Measurements from ENCODE around the gene PARP14.
A peak's percentile ranks its signal among the peaks of the same experiment; 100 is the strongest.
"Not testable (repeated sequence)": the region's sequence is repeated elsewhere in the genome, so short reads cannot be mapped to it uniquely, and the experiment has no call there.

Gene PARP14

DNA sequence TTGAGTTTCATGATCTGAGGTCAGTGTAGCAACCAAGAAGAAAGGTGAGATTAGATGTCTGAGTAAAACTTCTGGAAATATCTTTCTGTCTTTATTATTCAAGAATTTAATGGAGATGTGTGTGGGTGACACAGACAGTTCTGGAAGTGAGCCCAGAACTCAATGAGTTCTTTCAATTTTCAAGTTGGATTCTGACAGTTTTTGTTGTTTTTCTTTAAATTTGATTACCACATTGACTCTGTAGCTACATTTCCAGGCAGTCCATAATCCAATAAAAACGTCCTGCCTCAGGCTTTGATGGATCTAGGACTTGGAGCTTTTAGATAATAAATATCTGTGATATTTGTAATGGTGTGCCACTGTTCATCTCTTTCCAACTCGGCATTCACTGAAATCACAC, 3.9 kb upstream of the PARP14 start:
- DNase-seq (ENCODE audit: low spot score) (no peak), FAIRE-seq (no peak)

DNA sequence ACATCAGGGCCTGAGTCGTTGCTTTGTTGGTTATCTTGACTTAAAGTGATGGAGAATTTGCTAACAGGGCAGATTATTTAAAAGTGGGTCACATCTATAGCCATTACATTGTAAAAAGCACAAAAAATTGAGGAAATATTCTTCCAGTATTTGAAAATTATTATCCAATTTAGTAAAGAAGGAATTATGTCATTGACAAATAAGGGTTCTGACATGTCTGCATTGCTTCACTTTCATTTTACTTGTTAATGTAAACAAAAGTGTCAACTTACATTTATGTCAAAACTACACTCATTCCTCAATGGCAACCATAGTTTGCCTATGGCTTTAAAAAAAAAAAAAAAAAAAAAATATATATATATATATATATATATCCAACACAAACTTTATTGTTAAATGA, 3.4 kb upstream of the PARP14 start:
- no peak for FAIRE-seq

DNA sequence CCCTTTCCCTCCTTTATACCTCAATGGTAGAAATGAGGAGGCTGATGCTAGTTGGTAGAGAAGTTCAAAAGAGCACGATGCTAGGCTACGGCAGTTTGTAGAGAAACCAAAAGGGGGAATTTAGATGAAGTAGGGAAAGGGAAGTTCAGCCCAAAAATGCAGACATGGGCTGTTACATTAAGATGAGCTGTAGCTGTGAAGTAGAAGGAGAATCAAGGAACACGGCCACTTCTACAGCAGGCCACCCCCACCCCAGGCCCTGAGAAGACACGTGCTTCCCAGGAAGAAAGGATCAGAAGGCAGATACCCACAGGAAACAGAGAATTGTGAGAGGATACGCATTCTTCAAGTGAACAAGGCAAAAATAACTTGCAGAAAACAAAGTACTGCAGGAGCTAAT, 2.1 kb upstream of the PARP14 start:
- DNase-seq (ENCODE audit: low spot score) (no peak), FAIRE-seq (no peak)

More for the DNA sequence above, 3.4 kb upstream of the PARP14 start:
- DNase-seq (ENCODE audit: low spot score) = no peak

DNA sequence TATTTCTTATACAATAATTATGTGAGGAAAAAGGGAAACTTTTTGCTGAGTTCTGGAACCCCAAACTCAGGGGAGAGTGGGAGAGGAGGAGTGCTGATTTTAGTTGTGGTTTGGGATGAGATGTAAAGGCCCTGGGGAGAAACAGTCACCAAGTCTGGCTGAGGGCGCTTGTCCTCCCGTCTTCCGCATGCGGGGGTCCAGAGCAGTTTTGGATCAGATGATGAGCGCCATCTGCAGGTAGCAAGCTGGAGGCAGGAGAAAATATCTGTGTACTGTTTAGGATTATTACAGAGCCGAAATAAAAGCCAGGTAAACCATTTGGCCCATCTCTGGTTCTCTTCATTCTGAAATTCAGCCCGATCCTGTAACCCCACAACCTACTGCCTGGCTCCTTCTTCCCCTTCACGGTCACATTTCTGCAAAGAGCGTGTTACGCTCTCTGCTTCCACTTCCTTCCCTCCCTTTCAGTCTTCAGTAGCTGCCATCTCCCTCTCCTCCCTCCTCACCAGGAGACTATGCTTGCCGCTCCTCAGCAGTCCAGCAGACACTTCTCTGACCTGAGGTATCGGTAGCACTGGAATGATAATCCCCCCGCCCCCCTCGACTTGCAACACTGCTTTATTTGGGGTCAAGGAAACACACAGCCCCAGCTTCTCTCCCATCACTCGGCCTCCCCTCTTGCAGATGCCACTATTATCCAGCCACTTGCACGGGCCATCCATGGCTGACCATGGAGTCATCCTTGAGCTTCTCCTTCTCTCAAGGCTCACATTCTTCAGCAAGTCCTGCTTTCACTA, 1.4 kb upstream of the PARP14 start:
- no peak for FAIRE-seq

DNA sequence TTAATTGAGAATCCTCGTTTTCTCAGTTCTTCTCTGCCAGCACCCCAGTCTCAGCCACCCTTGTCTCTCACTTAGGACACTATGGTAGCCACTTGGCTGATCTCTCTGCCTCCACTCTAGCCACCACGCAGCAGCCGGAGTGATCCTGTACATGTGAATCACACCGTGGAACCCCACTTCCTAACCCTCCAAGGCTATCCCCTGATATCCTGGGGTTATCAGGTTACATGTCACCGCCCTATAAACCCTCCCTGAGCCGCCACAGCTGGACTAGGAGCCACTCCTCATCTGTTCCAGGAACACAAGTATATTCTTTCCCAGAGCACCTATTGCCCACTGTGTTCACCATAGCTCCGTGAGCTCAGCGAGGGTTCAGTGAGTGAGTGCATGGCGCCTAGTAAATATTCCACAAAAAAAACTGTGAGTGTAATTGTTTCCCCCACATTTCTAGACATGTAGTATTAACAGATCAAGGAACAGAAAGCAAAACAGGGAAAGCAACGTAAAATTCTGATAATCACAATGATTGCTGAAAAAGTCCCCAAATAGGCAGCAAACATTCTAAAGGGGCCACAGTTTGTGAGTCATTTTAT, 661 bp upstream of the PARP14 start:
- FAIRE-seq (no peak), DNase-seq (ENCODE audit: low spot score) (peak; percentile 16)

More for the DNA sequence above, 1.4 kb upstream of the PARP14 start:
- DNase-seq (ENCODE audit: low spot score) = peak; percentile 84

DNA sequence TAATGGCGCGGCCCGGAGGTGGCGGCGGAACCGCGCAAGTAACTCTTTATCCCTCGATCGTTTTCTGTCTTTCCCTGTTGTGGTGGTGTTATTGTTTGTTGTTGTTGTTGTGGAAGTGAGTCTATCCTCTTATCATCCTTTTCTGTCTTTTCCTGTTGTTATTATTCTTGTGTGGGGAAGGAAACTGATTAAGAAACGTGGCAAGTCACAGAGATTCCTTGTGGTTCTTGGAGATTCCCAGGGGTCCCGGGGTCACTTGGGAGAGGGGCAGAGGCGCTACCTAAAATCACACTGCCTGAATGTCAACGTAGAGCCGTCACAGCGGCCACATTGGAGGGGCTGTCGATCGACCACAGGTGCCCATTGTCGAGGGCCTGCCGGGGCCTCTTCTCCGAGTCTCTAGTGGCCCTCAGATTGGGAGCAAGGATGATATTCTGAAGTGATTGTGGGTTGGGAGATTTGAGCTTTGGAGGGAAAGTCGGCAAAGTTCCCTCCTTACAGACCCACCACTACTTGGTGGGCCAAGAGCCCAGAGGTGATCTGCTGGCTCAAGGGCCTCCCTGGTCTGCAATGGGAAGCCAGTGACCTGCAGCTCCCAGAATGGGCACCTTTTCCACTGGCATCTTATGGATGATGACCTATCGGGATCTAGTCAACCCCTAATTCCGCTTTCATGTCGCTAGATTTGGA, 790 bp downstream of the PARP14 start:
- FAIRE-seq (no peak), DNase-seq (ENCODE audit: low spot score) (peak; percentile 26)

DNA sequence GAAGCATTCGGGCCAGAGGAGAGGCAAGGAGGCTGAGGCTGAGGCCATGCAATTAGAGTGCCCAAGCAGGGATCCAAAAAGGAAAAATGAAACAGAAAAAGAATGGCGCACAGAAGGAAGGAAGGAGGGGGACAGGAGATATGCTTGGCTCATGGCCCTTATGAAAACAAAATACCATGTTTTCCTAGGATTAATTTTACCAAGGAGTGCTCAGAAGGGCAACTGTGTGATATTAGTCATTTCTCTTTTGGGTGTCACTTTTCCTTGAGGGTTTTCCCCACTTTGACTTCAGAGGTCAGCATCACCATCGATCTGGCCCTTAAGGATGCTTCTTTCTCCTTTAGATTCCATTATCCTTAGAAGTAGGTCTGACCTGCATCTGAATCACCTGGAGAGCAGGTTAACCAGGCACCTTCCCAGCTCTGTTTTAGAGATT, 1.4 kb downstream of the PARP14 start:
- no peak for DNase-seq (ENCODE audit: low spot score)
- no peak for FAIRE-seq

DNA sequence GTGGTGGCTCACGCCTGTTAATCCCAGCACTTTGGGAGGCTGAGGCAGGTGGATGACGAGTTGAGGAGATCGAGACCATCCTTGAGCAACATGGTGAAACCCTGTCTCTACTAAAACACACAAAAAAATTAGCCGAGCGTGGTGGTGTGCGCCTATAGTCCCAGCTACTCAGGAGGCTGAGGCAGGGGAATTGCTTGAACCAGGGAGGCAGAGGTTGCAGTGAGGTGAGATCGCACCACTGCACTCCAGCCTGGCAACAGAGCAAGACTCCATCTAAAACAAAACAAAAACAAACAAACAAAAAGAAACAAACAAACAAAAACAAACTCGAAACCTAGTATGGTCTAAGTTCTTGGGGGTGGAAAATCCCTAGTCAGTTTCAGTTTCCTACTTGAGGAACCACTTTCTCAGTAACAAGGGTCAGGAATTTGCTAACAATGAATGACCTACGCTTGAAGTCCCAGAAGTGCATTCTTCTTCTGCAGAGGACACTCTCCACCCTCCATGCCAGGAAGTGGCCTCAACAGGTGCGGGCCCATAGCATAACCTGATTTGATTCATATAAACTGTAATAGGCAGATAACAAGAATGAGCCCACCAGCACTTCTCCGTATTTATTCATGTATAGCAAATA, 2.3 kb downstream of the PARP14 start:
- DNase-seq (ENCODE audit: low spot score) = not testable (repeated sequence)

DNA sequence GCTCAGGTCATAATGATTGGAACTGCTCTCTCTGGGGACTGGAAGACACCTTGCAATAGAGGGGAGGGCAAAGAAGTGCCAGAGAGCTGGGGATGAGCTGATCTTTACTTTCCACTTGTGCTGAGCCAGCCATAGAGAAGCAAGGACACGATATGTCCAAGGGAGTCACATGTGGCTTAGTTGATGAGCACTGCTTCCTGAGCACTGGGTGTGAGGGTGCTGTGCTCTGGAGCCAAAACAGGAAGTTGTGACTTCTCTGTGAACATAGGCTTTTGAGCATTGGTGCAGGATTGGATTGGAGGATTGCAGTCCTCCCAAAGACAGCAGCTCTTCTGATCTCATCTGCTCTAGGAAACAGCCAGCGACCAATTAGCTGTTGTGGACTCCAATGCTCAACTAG, 6.7 kb downstream of the PARP14 start:
- DNase-seq (ENCODE audit: low spot score) (no peak), FAIRE-seq (no peak)

More for the DNA sequence above, 2.3 kb downstream of the PARP14 start:
- not testable (repeated sequence) for FAIRE-seq

DNA sequence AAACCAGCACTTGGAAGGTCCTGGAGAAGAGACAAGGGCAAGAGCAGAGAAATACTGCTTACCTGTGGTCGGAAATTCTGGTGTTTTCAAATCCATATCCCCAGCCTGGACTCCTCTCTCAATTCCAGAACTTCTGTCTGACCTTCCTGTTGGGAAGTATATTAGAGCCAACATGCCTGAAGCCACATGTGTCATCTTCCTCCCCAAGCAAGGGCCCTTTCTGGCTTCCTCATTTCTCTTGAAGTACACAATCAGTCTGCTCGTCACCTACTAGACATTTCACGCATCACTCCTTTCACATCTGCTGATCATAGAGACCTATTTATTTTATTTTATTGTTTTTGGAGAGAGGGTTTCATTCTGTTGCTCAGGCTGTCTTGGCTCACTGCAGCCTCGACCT, 8.4 kb downstream of the PARP14 start:
- no peak for FAIRE-seq
- no peak for DNase-seq (ENCODE audit: low spot score)

DNA sequence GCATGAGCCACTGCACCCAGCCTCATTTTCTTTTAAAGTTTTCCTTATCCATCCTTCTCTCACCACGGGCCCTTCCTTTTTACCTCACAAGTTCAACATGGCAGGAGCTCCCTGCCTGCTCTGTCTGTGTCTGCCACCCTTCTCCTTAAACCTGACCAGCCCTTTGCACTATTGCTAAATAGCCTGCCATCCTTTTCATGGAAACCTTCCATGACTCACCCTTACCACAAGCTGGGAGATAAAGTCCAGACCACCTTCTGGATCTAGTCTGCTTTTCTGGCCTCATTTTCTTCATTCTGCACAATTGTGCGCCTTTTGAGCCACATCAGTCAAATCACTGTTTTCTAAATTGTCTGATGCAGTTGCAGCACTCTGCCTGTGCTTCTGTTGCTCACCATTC, 8.9 kb downstream of the PARP14 start:
- no peak for DNase-seq (ENCODE audit: low spot score)
- FAIRE-seq = no peak

DNA sequence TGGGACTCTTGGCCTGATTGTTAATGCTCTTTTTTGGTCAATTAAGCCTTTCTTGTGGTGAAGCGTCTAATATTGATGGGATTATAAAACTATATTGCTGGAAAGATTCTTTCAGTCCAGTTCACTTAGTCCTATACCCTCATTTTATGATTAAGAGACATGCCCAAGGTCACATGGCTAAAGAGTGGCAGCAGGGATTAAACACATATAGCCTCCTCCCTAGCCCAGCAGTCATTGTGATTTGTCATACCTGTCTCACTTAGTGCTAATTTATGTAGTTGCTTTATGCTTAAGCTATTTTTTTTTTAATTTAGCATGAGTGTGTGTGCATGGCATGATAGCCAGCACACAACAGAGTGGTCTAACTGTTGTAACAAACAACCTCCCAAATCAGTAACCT, 9.5 kb downstream of the PARP14 start:
- DNase-seq (ENCODE audit: low spot score) = no peak
- FAIRE-seq = no peak

DNA sequence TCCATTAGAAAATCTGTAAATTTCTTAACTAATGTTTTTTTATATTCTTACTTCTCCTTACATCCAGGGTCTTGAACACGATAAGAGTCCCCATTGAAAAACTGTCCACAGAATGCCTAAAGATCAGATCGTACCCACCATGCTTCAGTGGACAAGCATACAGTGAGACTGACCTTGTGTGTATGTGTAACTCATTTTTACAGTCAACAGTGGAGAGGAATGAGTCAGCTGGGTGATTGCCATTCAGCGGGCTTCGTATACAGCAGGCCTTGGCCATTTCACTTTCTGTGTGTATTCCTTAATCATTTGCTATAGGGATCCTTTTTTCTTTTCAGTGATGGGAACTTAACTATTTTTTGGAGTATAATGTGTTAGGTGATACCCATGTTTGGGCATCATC, 10.6 kb downstream of the PARP14 start:
- DNase-seq (ENCODE audit: low spot score) (no peak), FAIRE-seq (no peak)

DNA sequence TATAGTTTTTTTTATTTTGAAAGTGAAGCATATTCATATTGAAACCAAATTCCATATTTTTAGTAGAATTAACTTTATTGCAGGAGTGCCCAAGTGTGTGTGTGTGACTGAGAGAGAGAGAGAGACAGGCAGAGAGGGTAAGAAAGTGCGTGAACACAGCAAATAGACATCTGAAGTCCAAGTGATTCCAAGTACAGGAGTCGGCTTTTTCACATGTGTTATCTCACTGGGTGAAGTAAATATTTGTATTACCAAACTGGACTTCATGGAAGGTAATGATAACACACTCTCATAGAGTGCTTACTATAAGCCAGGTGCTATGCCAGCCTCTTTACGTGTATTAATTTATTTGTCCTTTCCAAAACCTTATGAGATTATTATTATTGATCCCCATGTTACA, 12.0 kb downstream of the PARP14 start:
- no peak for FAIRE-seq
- DNase-seq (ENCODE audit: low spot score) = no peak

DNA sequence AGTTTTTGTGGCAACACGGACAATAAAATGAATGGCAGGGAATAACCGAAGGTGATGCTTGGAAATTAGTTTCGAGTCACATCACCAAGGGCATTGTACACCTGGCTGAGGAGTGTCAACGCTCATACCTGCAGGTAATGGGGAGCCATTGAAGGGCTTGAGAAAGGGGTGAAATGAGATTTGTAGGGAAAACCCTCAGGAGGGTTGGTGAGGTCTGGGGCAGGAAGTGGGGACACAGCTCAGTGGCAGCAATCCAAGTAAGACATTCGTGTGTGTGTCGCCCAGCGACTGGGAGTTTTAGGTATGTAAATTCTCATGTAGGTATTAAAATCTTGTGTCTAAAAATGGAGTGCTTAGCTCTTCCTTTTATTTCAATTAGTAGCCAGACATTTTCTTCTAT, 14.3 kb downstream of the PARP14 start:
- no peak for FAIRE-seq
- DNase-seq (ENCODE audit: low spot score) = no peak

DNA sequence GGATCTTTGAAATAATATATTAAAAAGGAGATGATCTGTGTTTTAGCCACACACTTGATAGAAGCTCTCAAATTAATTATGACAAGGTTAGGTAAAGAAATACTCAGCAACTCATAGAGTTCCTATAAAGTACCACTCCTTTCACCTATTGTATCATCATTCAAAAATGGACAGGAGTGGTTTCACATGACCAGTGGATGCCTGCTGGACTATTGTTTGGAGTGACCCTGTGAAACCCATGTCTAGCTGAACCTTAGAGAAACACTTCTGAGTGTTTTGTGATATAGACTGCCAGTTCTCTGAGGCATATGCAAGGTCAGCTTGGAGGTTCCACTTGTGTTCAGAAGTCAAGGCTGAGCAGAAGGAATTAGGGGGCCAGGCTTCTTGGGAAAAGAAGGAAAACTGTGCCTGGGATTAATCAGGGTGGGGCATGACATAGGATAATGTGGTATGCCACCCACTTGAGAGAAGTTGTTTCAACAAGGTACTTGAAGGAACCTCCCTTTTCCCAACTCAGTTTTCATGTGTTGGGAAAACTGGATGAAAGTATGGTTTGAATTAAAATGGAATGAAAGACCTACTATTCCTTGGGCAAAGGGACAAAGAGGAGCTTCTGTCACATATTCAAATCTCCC, 15.4 kb downstream of the PARP14 start:
- DNase-seq (ENCODE audit: low spot score) (no peak), FAIRE-seq (no peak)

DNA sequence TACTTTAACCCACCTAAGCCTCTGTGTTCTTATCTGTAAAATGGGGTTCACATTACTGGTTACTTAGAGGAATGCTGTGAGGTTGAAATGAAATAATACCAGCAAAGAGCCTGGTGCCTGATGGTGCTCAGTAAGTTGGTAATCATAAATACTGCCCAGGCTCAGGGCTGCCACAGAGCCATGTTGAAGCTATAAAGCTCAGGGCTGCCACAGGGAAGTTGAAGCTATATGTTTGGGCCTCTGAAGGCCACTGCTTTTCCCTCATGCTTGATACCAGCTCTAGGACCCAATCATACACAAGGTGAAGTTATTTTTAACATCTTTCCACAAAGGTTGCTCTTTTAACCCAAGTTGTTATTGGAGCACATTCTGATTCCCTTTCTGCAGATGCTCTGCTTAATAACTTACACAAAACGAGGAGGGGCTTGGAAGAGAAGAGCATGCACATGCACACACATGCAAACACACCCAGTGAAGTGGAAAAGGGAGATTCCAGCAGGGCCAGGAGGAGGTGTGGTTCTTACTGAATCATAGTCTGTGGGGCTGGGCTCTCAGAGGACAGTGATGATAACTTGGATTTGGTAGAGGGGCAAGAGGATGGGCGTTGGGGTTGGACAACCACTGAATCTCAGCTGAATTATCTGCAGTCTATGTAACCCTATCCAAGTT, 17.4 kb downstream of the PARP14 start:
- DNase-seq (ENCODE audit: low spot score) (no peak), FAIRE-seq (no peak)

DNA sequence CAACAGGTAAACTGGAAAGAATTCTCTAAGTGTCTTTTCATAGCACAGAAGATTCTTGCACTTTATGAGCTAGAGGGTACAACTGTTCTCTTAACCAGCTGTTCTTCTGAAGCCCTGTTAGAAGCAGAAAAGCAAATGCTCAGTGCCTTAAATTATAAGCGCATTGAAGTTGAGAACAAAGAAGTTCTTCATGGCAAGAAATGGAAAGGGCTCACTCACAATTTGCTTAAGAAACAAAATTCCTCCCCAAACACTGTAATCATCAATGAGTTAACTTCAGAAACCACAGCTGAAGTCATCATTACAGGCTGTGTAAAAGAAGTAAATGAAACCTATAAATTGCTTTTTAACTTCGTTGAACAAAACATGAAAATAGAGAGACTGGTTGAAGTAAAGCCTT, 19.6 kb downstream of the PARP14 start:
- DNase-seq (ENCODE audit: low spot score) (no peak), FAIRE-seq (no peak)

DNA sequence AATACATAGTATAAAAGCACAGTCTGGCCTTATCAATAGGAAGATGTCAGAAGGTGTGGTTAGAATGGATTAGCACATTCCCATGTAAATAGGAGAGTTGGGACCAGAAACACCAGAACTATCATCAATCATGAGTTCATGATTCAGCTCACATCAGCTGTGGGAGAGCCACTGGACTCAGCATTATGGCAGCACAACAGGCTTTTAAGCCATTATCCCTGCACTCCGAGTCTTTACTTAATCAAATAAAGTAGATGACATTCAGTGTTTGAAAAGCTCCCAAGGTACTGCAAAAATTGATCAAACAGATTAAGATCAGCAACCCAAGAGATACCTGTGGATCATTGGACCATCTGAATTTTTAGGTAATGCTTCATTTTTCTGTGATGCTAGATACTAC, 24.7 kb downstream of the PARP14 start:
- DNase-seq (ENCODE audit: low spot score) (no peak), FAIRE-seq (no peak)

DNA sequence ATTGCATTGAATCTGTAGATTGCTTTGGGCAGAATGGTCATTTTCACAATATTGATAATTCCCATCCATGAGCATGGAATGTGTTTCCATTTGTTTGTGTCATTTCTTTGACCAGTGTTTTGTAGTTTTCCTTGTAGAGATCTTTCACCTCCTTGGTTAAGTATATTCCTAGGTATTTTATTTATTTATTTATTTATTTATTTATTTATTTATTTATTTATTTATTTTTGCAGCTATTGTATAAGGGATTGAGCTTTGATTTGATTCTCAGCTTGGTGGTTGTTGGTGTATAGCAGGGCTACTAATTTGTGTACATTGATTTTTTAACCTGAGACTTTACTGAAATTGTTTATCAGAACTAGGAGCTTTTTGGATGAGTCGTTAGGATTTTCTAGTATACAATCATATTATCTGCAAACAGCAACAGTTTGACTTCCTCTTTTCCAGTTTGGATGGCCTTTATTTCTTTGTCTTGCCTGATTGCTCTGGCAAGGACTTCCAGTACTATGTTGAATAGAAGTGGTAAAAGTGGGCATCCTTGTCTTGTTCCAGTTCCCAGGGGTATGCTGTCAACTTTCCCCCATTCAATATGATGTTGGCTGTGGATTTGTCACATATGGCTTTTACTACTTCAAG, 30.1 kb downstream of the PARP14 start:
- not testable (repeated sequence) for DNase-seq (ENCODE audit: low spot score); FAIRE-seq

Data from urothelium cell line (cell line).